Amniotic stem cell (primary cell): ENCODE measurements around the gene MED13.
"Not testable (repeated sequence)": the region's sequence is repeated elsewhere in the genome, so short reads cannot be mapped to it uniquely, and the experiment has no call there.

Experiments used
- DNase-seq: peaks from one replicate; lab custom pipeline; 2025; lab: John Stamatoyannopoulos, UW

The MED13 gene

DNA sequence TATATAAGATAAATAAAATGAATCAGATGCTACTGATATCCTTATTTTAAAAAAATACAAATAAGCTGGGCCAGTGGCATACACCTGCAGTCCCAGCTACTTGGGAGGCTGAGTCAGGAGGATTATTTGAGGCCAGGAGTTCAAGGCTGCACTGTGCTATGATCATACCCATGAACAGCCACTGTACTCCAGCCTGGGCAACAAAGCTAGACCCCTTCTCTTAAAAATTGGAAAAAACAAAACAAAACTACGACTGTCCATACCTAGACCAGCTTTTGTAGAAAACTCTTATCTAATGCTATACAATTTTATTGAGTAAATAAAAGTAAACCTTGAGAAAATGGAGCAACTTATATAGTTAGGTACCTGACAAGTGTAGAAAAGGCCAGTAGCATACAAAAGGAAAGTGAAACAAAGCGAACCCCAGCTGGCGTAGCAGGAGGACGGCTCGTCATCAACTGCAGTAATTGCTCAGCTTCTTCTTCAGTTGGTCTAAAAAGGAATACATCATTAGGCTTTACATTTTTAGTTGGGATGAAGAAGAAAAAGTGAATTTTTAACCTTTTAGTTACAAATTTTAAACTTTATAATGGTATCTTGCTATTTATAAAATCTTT lies 160.9 kb downstream of the MED13 start:
- no peak for DNase-seq

- no peak for DNase-seq
Observed at GRCh38 chr17:61903251-61903650, 161.8 kb downstream of the MED13 start.

DNA sequence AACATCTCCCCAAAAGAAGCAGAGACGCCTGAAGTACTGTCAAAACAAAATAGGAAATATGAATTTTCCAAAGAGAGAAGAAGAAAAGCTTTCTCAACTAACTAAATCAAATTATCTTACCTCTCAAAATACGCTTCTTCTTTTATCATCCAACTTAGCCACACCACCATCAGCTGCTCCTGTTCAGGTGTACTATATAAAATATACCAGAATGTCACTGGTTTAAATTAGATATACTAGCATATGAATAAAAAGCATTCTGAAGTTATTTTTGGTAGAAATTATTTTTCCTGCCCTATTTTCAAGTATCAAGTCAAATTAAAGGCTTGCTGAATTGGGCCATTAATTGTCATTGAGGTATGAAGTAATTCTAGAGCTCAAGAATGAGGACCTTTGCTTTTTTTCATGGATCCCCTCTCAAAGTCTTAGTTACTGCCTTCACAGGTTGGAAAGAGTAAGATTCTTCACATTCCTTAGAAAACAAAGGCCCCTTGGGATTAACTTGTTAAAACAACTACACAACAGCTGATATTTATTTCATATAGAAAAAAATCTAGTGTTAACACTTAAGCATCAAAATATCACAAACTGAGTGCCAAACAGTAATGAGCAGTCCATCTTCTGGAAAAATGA lies 167.4 kb downstream of the MED13 start:
- no peak for DNase-seq

DNA sequence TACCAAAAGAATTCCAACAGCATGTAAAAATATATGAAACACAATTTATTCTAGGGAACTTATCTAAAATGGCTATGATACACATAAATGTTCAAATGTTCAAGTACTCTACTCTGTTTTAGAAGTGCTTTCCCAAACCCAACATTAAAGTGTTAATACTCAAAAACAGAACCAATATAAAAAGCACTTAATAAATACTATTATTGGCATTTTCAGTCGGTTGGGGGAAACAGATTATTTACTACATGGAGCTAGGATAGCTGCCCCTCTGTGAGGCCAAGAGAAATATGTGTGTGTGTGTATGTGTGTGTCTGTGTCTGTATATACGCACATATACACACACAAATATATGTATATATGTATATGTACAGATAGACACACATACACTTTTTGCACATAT lies 169.7 kb downstream of the MED13 start:
- no peak for DNase-seq

- DNase-seq = not testable (repeated sequence)
Observed at GRCh38 chr17:61894310-61894709, 170.8 kb downstream of the MED13 start.
